WTC11 (cell line): ENCODE results near the gene FBLN2.

Source experiments
- CTCF ChIP-seq: fragments of 200-600 bp; IDR thresholded peaks from 2 replicates; pipeline ENCODE4 v1.8.0; 2022; ENCODE audit warnings: antibody characterized with exemption
- NFE2L1 ChIP-seq: sonication (generic); formaldehyde crosslinking; IDR thresholded peaks from 2 replicates; pipeline ENCODE4 v1.8.1; 2023; ENCODE audit warnings: missing genetic modification reagents

- TF ChIP-seq CTCF = no peak
- no peak for TF ChIP-seq NFE2L1 (CRISPR knock-in tag)
These were observed 56.6 kb downstream of the FBLN2 start for GRCh38 chr3:13605555-13605954.
